HG02840 (cell line): Measurements from ENCODE around the gene FBP2.
"Not testable (repeated sequence)": the region's sequence is repeated elsewhere in the genome, so short reads cannot be mapped to it uniquely, and the experiment has no call there.

Source experiments
- ATAC-seq: cut with Tn5 transposase; IDR thresholded peaks from one replicate; pipeline ENCODE4 v1.9.1; 2021; ENCODE audit warnings: mild to moderate bottlenecking, moderate library complexity, moderate number of reproducible peaks; ENCODE audit not compliant: unreplicated experiment, low FRiP score

Gene FBP2

GRCh38 chr9:94607423-94607691 lies 13.7 kb upstream of the FBP2 start:
- no peak for ATAC-seq

- no peak for ATAC-seq
Observed at GRCh38 chr9:94606646-94607422, 13.2 kb upstream of the FBP2 start.

- ATAC-seq = no peak
Observed at GRCh38 chr9:94603259-94604160, 9.9 kb upstream of the FBP2 start.

- no peak for ATAC-seq
Observed at GRCh38 chr9:94602666-94603065, 9.0 kb upstream of the FBP2 start.

GRCh38 chr9:94600715-94601114 lies 7.1 kb upstream of the FBP2 start:
- ATAC-seq = no peak

GRCh38 chr9:94600258-94600657 lies 6.6 kb upstream of the FBP2 start:
- no peak for ATAC-seq

- ATAC-seq = no peak
Observed at GRCh38 chr9:94599102-94599501, 5.5 kb upstream of the FBP2 start.

GRCh38 chr9:94592683-94593082 lies 941 bp downstream of the FBP2 start:
- ATAC-seq = not testable (repeated sequence)

GRCh38 chr9:94591876-94592275 lies 1.7 kb downstream of the FBP2 start:
- no peak for ATAC-seq

GRCh38 chr9:94591046-94591545 lies 2.5 kb downstream of the FBP2 start:
- not testable (repeated sequence) for ATAC-seq

GRCh38 chr9:94588681-94589080 lies 4.9 kb downstream of the FBP2 start:
- no peak for ATAC-seq

GRCh38 chr9:94586814-94587213 lies 6.8 kb downstream of the FBP2 start:
- ATAC-seq = no peak

- ATAC-seq = no peak
Observed at GRCh38 chr9:94586316-94586715, 7.3 kb downstream of the FBP2 start.

GRCh38 chr9:94584555-94584954 lies 9.1 kb downstream of the FBP2 start:
- ATAC-seq = no peak

GRCh38 chr9:94581728-94582127 lies 11.9 kb downstream of the FBP2 start:
- no peak for ATAC-seq

GRCh38 chr9:94577571-94577970 lies 16.1 kb downstream of the FBP2 start:
- ATAC-seq = no peak

GRCh38 chr9:94577036-94577435 lies 16.6 kb downstream of the FBP2 start:
- ATAC-seq = no peak

GRCh38 chr9:94576131-94576530 lies 17.5 kb downstream of the FBP2 start:
- no peak for ATAC-seq

GRCh38 chr9:94568972-94569712 lies 24.5 kb downstream of the FBP2 start:
- ATAC-seq = no peak

GRCh38 chr9:94568250-94568889 lies 25.3 kb downstream of the FBP2 start:
- no peak for ATAC-seq
